AG04449 (cell line): ENCODE data around the gene CD300LF.

Experiments
- CTCF ChIA-PET: fragments of 350-600 bp; formaldehyde crosslinking; extraction: SDS; loops from one replicate; lab custom pipeline; 2021; ENCODE audit warnings: antibody characterized with exemption; lab: Yijun Ruan, JAX
- POLR2A ChIA-PET: fragments of 400-600, 350-600 bp; formaldehyde crosslinking; extraction: SDS; loops from one replicate; lab custom pipeline; 2020; ENCODE audit warnings: antibody characterized with exemption, inconsistent platforms; lab: Yijun Ruan, JAX
- DNase-seq: peaks from one replicate; pipeline ENCODE4 v3.0.0-alpha.2; 2010; ENCODE audit warnings: low read depth, low spot score
- H3K4me3 ChIP-seq: 2 replicates; pipeline ENCODE4 v1.5.1; 2011; ENCODE audit warnings: low read depth, mild to moderate bottlenecking, control low read depth, low read length
- TF ChIP-seq, protein P1 (sequence below): IDR thresholded peaks from one replicate; pipeline ENCODE4 v1.5.1; 2011; ENCODE audit warnings: mild to moderate bottlenecking, moderate library complexity, low read length, control low read depth, inconsistent platforms; ENCODE audit not compliant: insufficient read depth; ENCODE audit errors: missing control alignments

Gene CD300LF

DNA sequence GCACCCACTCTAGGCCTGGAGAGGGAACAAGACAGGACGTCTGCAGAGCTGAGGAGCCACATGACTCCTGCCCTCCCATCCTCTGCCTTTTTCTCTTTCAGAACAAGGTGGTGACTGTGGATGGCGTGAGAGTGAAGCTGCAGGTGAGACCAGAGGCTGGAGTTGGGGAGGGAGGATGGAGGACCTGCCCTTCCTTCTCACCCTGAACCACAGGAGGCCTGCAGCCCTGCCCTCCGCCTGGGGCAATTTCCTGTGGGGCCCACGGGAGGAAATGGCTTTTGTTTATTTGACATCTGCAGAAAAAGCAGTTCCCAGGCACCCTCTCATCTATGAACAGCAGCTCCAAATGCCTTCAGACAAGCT is 29.4 kb upstream of the CD300LF start:
- H3K4me3 ChIP-seq = no peak overlapping the region
- DNase-seq = no peak
- TF ChIP-seq, protein P1, sequence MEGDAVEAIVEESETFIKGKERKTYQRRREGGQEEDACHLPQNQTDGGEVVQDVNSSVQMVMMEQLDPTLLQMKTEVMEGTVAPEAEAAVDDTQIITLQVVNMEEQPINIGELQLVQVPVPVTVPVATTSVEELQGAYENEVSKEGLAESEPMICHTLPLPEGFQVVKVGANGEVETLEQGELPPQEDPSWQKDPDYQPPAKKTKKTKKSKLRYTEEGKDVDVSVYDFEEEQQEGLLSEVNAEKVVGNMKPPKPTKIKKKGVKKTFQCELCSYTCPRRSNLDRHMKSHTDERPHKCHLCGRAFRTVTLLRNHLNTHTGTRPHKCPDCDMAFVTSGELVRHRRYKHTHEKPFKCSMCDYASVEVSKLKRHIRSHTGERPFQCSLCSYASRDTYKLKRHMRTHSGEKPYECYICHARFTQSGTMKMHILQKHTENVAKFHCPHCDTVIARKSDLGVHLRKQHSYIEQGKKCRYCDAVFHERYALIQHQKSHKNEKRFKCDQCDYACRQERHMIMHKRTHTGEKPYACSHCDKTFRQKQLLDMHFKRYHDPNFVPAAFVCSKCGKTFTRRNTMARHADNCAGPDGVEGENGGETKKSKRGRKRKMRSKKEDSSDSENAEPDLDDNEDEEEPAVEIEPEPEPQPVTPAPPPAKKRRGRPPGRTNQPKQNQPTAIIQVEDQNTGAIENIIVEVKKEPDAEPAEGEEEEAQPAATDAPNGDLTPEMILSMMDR = no peak
- ChIA-PET CTCF (interaction anchor here (0.8 to 2.8 kb wide), 5 partner anchors 29 to 374 kb away, joined by 3 to 29 read pairs (median 3); no protein-coding TSS in a partner anchor), POLR2A (no interaction called here)

DNA sequence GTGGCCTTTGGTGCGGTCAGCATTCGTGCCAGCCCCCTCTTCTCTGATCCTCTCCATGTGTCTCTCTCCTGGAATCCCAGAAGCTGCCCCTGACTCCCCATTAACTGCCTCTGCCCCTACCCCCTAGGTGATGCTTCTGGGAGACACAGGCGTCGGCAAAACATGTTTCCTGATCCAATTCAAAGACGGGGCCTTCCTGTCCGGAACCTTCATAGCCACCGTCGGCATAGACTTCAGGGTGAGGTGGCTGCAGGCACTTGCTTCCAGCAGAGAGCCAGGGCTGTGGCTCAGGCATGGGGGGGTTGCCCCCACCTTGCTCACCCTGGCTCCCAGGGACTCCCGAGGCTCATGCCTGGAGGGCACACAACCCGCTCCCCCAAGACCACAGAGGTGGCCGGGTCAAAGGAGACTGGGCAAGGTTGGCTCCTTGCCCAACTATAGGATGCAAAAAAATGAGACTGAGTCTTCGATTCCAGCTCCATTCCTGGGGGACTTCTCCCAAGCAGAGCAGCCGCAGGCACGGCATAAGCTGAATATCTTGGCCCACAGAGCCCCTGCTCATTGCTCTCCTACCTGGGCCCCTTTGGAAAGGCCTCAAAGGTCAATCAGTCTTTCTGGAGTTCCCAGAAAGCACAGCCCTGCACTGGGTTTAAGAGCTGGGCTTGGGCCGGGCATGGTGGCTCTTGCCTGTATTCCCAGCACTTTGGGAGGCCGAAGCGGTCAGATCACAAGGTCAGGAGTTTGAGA is 28.1 kb upstream of the CD300LF start:
- DNase-seq = no peak
- ChIA-PET POLR2A (no interaction called here), CTCF (interaction anchor here (1.0 to 2.8 kb wide), 4 partner anchors 31 to 124 kb away, joined by 3 to 29 read pairs (median 8); no protein-coding TSS in a partner anchor)
- H3K4me3 ChIP-seq = no peak overlapping the region
- TF ChIP-seq, protein P1 = no peak

DNA sequence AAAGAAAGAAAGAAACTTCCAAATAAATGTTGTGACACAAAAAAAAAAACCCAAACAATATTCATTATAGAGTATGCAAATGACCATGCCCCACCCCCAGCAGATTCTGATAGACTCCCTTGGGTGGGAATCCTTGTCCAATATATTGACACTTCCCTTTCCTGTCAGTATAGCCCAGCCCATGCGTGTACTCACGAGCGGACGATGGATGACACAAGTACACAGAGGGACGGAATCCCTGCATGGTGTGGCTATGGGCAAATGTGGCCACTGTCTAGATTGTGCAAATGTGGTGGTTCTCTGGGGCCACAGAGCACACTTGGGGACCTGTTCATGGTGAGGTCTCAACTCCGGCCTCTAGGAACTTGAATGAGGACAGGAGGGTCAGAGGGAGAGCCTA is 27.4 kb upstream of the CD300LF start:
- POLR2A ChIA-PET = no interaction called here
- TF ChIP-seq, protein P1 = no peak
- DNase-seq = no peak
- CTCF ChIA-PET = interaction anchor here (1.0 kb wide), 1 partner anchor 124 kb away, joined by 3 read pairs; no protein-coding TSS in a partner anchor
- no peak overlapping the region for H3K4me3 ChIP-seq

DNA sequence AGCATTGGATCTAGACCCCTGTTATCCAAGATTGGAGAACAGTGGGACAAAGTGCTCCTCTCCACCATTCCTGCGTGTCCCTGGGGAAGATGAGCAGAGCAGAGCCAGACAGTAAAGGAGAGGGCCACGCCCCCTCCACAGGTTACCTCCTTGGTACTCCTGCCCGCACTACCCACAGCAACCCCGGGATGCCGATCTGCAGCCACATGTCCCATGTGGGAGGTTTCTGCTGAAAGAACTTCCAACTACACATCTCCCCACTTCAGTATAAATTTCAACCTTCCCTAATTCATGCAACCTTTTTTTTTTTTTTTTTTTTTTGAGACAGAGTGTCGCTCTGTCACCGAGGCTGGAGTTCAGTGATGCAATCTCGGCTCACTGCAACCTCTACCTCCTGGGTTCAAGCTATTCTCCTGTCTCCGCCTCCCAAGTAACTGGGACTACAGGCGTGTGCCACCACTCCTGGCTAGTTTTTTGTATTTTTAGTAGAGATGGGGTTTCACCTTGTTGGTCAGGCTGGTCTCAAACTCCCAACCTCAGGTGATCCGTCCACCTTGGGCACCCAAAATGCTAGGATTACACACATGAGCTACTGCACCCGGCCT is 26.6 kb upstream of the CD300LF start:
- no peak for DNase-seq
- TF ChIP-seq, protein P1 = no peak
- CTCF ChIA-PET = interaction anchor here (1.0 to 4.4 kb wide), 4 partner anchors 7 to 125 kb away, joined by 3 to 44 read pairs (median 4); partner anchors contain the start of gene NHERF1
- H3K4me3 ChIP-seq = no peak overlapping the region
- POLR2A ChIA-PET = no interaction called here

DNA sequence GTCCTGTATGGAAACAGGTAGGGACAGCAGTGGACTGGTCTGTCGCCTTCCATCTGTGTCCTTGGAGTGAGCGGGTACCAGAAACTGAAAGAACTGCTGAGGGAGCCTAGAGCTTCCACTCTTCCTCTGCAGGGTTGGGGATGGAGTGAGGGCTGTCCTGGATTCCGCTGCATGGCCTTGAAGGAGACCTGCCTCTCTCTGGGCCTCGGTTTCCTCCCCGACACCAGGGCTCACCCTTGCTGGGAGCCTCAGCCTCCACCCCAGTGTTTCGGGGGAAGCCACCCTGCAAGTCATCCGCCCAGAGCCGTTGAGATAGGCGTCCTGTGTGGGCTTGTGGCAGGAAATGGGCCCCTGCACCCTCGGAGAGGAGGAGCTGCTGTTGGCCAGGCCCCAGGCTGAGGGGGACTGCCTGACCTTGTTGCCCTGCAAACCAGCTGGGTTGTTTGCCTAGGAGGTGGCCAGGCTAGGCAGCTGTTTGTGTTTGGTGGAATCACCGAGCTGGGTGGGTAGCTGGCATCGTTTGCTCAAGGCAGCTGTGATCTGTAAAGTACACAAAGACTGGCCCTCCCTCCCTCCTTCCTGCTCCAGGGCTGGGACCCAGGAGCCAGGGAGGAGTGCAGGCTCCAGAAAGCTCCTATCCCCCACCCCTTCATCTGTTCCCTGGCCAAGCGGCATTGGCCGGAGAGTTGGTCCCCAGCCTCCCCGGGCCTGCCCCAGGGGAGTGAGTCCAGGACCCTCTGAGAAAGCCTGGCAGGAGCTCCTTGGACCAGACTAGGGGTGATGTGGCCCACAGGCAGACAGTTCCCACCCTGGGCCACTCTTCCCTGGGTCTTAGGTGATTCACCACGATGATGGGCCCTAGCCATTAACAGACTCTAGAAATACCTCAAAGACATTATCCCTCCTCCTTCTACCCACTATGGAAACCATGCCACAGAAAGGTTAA is 25.6 kb upstream of the CD300LF start:
- TF ChIP-seq, protein P1 = no peak
- no peak for DNase-seq
- no peak overlapping the region; the same call in 1 of the 2 replicates for H3K4me3 ChIP-seq
- ChIA-PET POLR2A (interaction anchor here (0.7 kb wide), 1 partner anchor 1122 kb away, joined by 3 read pairs; no protein-coding TSS in a partner anchor), CTCF (interaction anchor here (1.0 to 4.4 kb wide), 7 partner anchors 8 to 126 kb away, joined by 3 to 44 read pairs (median 7); partner anchors contain the start of gene NHERF1)
